HG03575 (cell line): ENCODE data around the gene TSPY2.
"Not testable (repeated sequence)": the region's sequence is repeated elsewhere in the genome, so short reads cannot be mapped to it uniquely, and the experiment has no call there.

ENCODE experiments used
- ATAC-seq: cut with Tn5 transposase; IDR thresholded peaks from one replicate; pipeline ENCODE4 v1.9.1; 2021; ENCODE audit not compliant: unreplicated experiment, insufficient number of reproducible peaks, low FRiP score; ENCODE audit errors: extremely low read depth

TSPY2 gene, protein sequence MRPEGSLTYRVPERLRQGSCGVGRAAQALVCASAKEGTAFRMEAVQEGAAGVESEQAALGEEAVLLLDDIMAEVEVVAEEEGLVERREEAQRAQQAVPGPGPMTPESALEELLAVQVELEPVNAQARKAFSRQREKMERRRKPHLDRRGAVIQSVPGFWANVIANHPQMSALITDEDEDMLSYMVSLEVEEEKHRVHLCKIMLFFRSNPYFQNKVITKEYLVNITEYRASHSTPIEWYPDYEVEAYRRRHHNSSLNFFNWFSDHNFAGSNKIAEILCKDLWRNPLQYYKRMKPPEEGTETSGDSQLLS

DNA sequence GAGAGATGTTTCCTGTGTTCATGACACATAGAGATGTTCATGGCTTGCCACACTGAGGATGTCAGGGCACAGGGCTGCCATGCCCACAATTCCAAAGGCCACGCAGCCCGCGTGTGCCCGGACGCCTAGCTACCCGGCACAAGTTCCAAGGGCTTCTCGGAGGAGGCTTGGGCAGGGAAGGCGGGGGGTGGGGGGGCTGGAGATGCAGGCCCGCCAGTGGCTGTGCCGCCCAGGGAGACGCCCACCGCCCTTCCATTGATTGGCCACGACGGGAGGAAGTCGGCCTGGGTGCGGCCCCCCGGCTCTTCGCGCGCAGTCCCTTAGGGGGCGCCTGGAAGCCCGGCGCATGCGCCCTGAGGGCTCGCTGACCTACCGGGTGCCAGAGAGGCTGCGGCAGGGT is at the start of gene TSPY2:
TSS of gene TSPY2 (plus strand) at position 301 of the 400 bp plus-strand sequence. CDS start at position 347, 46 bp downstream.
- not testable (repeated sequence) for ATAC-seq

DNA sequence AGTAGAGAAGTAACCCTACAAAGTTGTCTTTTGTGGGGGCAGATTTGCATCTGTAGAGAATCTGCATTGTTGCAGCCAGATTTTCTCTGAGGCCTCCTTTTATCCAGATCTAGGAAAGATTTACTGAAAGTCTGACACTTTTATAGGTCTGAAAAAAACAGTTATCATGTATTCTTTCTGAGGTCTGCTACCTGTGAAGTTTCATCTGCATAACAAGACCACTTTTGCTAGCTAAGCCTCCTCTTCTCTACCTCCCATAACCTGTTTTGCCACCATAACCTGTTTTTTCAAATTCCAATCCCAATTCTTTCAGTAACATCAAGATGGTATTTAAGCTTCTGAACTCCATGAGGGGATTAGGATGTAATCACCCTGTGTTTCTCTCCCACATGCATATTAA is 36.5 kb upstream of the TSPY2 start:
- not testable (repeated sequence) for ATAC-seq

DNA sequence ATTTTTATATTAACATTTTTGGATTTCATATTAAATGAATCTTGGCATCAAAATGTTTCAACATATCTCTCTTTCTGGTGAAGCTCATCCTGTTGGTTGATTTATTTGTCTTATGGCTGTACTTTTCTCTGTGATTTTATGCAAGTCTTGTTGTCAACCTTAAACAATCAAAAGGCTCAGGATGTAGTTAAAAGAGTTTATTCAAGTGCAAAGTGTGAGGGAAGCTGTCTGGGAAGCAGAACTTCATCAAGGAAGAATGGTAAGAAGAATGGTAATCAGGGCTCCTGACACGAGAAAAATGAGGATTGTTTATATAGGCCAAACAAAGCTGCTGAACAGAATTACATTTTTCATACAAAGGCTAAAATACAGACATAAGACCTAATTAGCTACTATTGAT is 29.0 kb upstream of the TSPY2 start:
- not testable (repeated sequence) for ATAC-seq

DNA sequence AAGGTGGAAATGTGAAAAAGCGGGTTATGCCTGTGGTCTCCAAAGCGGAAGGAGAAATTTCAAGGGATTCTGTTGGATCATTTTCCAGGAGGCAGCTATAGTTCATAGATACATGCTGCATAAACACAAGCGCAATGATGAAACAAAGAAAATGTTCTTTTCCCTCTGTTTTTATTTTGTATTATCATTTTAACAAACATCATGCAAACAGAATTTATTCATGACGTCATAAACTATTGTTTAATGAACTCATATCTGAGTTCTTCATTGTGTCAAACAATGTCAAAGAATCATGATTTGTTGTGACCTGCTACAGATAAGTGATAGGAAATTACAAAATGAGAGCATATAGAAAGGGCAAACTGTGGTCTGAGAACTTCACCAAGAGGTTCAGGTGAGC is 23.8 kb downstream of the TSPY2 start:
- ATAC-seq, result not testable (repeated sequence)
